GM12874 (cell line): Measurements from ENCODE around the gene DPM2.

Experiments
- CTCF ChIP-seq: IDR thresholded peaks from 2 replicates; pipeline ENCODE4 v1.5.1; 2011; ENCODE audit warnings: low read depth, mild to moderate bottlenecking, control low read depth, low read length, moderate library complexity; ENCODE audit not compliant: insufficient read depth

The DPM2 gene

GRCh38 chr9:127909839-127910273 lies 27.8 kb downstream of the DPM2 start:
- no peak for TF ChIP-seq CTCF

- no peak for TF ChIP-seq CTCF
These were observed 29.1 kb downstream of the DPM2 start for GRCh38 chr9:127908660-127908926.

- TF ChIP-seq CTCF = no peak
These were observed 29.6 kb downstream of the DPM2 start for GRCh38 chr9:127907867-127908659.

- no peak for TF ChIP-seq CTCF
These were observed 31.9 kb downstream of the DPM2 start for GRCh38 chr9:127905788-127906191.

GRCh38 chr9:127905004-127905728 lies 32.5 kb downstream of the DPM2 start:
- TF ChIP-seq CTCF = no peak

- no peak for TF ChIP-seq CTCF
These were observed 33.1 kb downstream of the DPM2 start for GRCh38 chr9:127904561-127905003.

- TF ChIP-seq CTCF = no peak
These were observed 33.8 kb downstream of the DPM2 start for GRCh38 chr9:127903557-127904475.
